CD14-positive monocyte (primary cell): ENCODE data around the gene FLT1. TPM values are rescaled to one million over a fixed set of nuclear protein-coding genes. Genes with fewer than 3 reads are reported as not detected.

ENCODE experiments used
- DNase-seq, 3 donors: peaks; one replicate each; pipeline ENCODE4 v3.0.0-alpha.2; 2011 to 2022
- H2AFZ ChIP-seq: 2 replicates; pipeline ENCODE4 v1.6.0; 2012; ENCODE audit warnings: mild to moderate bottlenecking, low read depth, low read length, inconsistent platforms; ENCODE audit not compliant: insufficient read depth, poor library complexity, severe bottlenecking
- H3K27ac ChIP-seq, 2 donors: 1 replicate in 1 of 2; 2 replicates in 1 of 2; pipeline ENCODE4 v1.5.1; 2012 to 2013; ENCODE audit warnings: low read length in 2 of 2, control low read depth in 1 of 2, inconsistent platforms in 1 of 2, low read depth in 1 of 2, mild to moderate bottlenecking in 1 of 2
- H3K27me3 ChIP-seq, 2 donors: one replicate each; pipeline versions ENCODE4 v1.6.0 to v1.6.1; 2011 to 2013; ENCODE audit warnings: low read length in 2 of 2; ENCODE audit not compliant: control insufficient read depth in 2 of 2, insufficient read depth in 2 of 2
- H3K36me3 ChIP-seq, 2 donors: replicated peaks in 1 of 2; 1 replicate in 1 of 2; 2 replicates in 1 of 2; pipeline versions ENCODE4 v1.5.1 to v1.6.1; 2012 to 2013; ENCODE audit warnings: low read length in 2 of 2, control low read depth in 1 of 2, inconsistent platforms in 1 of 2, mild to moderate bottlenecking in 1 of 2; ENCODE audit not compliant: insufficient read depth in 2 of 2, control insufficient read depth in 1 of 2
- H3K4me1 ChIP-seq, 2 donors: 1 replicate in 1 of 2; 2 replicates in 1 of 2; pipeline versions ENCODE4 v1.5.1 to v1.6.1; 2012 to 2013; ENCODE audit warnings: low read length in 2 of 2, control low read depth in 1 of 2, inconsistent platforms in 1 of 2, mild to moderate bottlenecking in 1 of 2, moderate library complexity in 1 of 2; ENCODE audit not compliant: insufficient read depth in 2 of 2, control insufficient read depth in 1 of 2
- H3K4me2 ChIP-seq: replicated peaks from 2 replicates; pipeline ENCODE3; 2012; ENCODE audit warnings: low read length, moderate library complexity, mild to moderate bottlenecking; ENCODE audit not compliant: poor library complexity, severe bottlenecking; ENCODE audit errors: extremely low read depth
- H3K4me3 ChIP-seq, 3 experiments: fragments of 200-600 bp in 1 of 3; sonication (generic) in 1 of 3; replicated peaks in 1 of 3; 1 replicate in 2 of 3; 2 replicates in 1 of 3; pipeline ENCODE4 v1.5.1; 2011 to 2013; ENCODE audit warnings: low read length in 3 of 3, mild to moderate bottlenecking in 3 of 3, control low read depth in 2 of 3, low read depth in 2 of 3, inconsistent platforms in 1 of 3, moderate library complexity in 1 of 3
- H3K79me2 ChIP-seq: 2 replicates; pipeline ENCODE4 v1.6.0; 2012; ENCODE audit warnings: mild to moderate bottlenecking, control low read depth, inconsistent platforms, low read length, moderate library complexity; ENCODE audit not compliant: insufficient read depth
- H3K9ac ChIP-seq: 2 replicates; pipeline ENCODE4 v1.6.0; 2017; ENCODE audit warnings: low read length, mild to moderate bottlenecking; ENCODE audit not compliant: insufficient read depth, poor library complexity, severe bottlenecking
- H3K9me3 ChIP-seq, 2 donors: replicated peaks in 1 of 2; 1 replicate in 1 of 2; 2 replicates in 1 of 2; pipeline versions ENCODE4 v1.5.1 to v1.6.1; 2012 to 2013; ENCODE audit warnings: low read length in 2 of 2, control low read depth in 1 of 2; ENCODE audit not compliant: control insufficient read depth in 1 of 2, insufficient read depth in 1 of 2
- H4K20me1 ChIP-seq: 2 replicates; pipeline ENCODE4 v1.6.0; 2012; ENCODE audit warnings: mild to moderate bottlenecking, low read length, control low read depth, moderate library complexity; ENCODE audit not compliant: insufficient read depth
- H3K27ac Mint-ChIP-seq, 7 donors: one replicate each; pipeline ENCODE4 v1.8.0; 2020; ENCODE audit warnings: mild to moderate bottlenecking in 7 of 7, mixed read lengths in 7 of 7, moderate library complexity in 6 of 7, inconsistent platforms in 2 of 7
- H3K27me3 Mint-ChIP-seq, 3 donors: one replicate each; pipeline ENCODE4 v1.8.0; 2021 to 2022; ENCODE audit warnings: low read depth in 3 of 3, mild to moderate bottlenecking in 3 of 3, mixed read lengths in 3 of 3, moderate library complexity in 3 of 3, inconsistent platforms in 1 of 3
- H3K36me3 Mint-ChIP-seq, 2 donors: one replicate each; pipeline ENCODE4 v1.8.0; 2020; ENCODE audit warnings: mixed read lengths in 2 of 2, inconsistent platforms in 1 of 2, mild to moderate bottlenecking in 1 of 2
- H3K4me1 Mint-ChIP-seq: one replicate; pipeline ENCODE4 v1.8.0; 2020; ENCODE audit warnings: mild to moderate bottlenecking, mixed read lengths
- H3K4me3 Mint-ChIP-seq, 2 donors: one replicate each; pipeline ENCODE4 v1.8.0; 2020; ENCODE audit warnings: mild to moderate bottlenecking in 2 of 2, mixed read lengths in 2 of 2, moderate library complexity in 1 of 2
- H3K9me3 Mint-ChIP-seq, 7 donors: one replicate each; pipeline ENCODE4 v1.8.0; 2020 to 2022; ENCODE audit warnings: mixed read lengths in 7 of 7, mild to moderate bottlenecking in 6 of 7, moderate library complexity in 6 of 7, inconsistent platforms in 2 of 7
- CTCF ChIP-seq: fragments of 200-600 bp; IDR thresholded peaks from one replicate; pipeline ENCODE4 v1.8.0; 2022; ENCODE audit warnings: antibody characterized with exemption, mild to moderate bottlenecking
- WGBS: methylation state at CpG from one replicate; pipeline ENCODE4 v1.1.5; 2013; ENCODE audit warnings: missing lambda C conversion rate; ENCODE audit not compliant: insufficient coverage; 5-methylcytosine and 5-hydroxymethylcytosine counted together
- intact Hi-C, 2 donors: fragments of 100-400 bp; cut with micrococcal nuclease; formaldehyde crosslinking; loops; one replicate each; pipeline versions ENCODE4 v1.15.0 to v1.15.1; 2023
- polyA plus RNA-seq, 3 donors: library from polyadenylated mRNA; depleted of rRNA in 1 of 3; unstranded in 2 of 3; stranded (reverse) in 1 of 3; fragments of 300-500 nt in 2 of 3; fragments of >200 nt in 1 of 3; fragmentation: Illumina TruSeq in 2 of 3; gene quantifications; 1 replicate in 2 of 3; 2 replicates in 1 of 3; pipeline ENCODE4 v1.2.3, GENCODE V29; 2012 to 2021

FLT1 gene
- polyA plus RNA-seq, 3 donors = 0.28 TPM; not detected in 2

DNA sequence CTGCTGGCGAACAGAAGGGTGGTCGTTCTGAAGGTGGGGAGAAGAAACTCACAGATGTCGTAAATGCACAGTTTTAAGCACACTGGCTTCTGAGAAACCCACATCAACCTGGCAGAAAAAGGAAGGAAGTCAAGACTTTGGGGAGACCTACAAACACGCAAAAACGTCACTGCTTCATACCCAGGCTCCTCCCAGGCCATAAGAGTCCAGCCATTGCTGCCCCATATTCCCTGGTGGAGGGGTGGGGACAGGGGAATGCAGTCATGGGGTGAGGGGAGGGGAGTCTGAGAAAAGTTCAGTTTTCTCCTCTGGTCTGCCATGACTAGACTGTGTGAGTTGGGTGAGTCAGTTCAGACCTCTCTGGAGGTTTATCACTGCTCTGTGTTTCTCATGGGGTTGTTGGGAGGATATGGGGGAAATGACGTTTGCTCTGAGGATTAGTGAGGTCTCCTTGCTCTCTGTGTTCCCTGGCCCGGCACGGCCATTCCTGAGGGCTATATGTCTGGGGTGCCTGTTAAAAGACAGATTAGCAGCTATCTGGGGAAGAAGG is 139.0 kb downstream of the FLT1 start:
- H3K27ac Mint-ChIP-seq = peak overlapping the region in 5 of 7 donors; percentile 4 to 84 (median 51)
- H3K9me3 Mint-ChIP-seq = peaks cover 0 to 7% (median 0%) of the 10 kb centered on the region in 7 donors
- no peaks in the 10 kb centered on the region for H4K20me1 ChIP-seq
- H3K9me3 ChIP-seq = no peaks in the 10 kb centered on the region
- peaks cover 40 to 73% (median 67%) of the 10 kb centered on the region in 3 donors for H3K27me3 Mint-ChIP-seq
- no peaks in the 10 kb centered on the region for H3K79me2 ChIP-seq
- no peak overlapping the region for H3K4me3 ChIP-seq
- no peaks in the 10 kb centered on the region for H3K36me3 ChIP-seq
- H3K27ac ChIP-seq = no peak overlapping the region
- peaks cover 33% of the 10 kb centered on the region for H3K4me1 Mint-ChIP-seq
- peaks cover 28 to 33% of the 10 kb centered on the region in 2 donors for H3K4me1 ChIP-seq
- H3K4me2 ChIP-seq = no peak overlapping the region
- peak overlapping the region; percentile 6 for H2AFZ ChIP-seq
- H3K27me3 ChIP-seq = peaks cover 47 to 58% of the 10 kb centered on the region in 2 donors
- DNase-seq = peak; percentile 26 to 75 (median 32)
- H3K4me3 Mint-ChIP-seq = peak overlapping the region in 1 of 2 donors; percentile 43
- H3K36me3 Mint-ChIP-seq = peaks cover 0 to 3% of the 10 kb centered on the region in 2 donors
- WGBS = 94% methylated on average over 4 of the region's 8 CpGs
- no peak for TF ChIP-seq CTCF
- intact Hi-C loops = no loop called here
- no peak overlapping the region for H3K9ac ChIP-seq

DNA sequence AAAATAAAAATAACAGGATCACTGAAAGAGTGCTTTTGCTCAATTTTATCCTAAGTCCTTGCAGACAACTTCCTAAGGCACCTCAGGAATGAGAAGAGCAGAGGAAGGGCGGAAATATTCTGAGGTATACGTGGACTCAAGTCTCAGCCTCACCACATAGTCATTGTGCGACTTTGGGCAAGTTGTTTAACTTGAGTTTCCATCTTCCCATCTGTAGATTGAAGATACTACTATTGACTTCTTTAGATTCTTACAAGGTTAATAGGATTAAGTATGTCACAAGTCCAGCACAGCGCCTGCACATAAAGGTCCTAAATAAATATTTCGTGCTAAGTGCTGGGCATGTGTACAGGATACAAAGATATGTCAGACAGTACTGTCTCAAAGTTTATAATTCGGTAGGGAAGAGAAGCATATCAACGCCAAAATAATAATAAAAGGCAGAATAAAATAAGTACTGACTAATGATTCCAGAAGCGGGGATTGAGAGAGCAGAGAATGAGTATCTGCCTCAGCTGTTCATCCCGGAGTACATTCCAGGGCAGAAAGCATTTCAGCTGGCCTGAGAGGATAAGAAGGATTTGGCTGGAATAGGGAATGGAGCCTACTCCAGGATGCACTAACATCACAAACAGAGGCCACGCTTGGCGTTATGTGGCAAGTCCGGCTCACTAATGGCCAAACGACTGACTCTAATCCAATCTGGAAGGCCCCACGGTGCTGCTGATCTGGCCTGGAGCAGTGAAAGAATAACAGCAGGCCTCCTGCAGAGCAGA is 139.7 kb downstream of the FLT1 start:
- Histone ChIP-seq H3K4me3 (no peak overlapping the region), H3K4me1 (peaks cover 28 to 33% of the 10 kb centered on the region in 2 donors), H3K4me2 (no peak overlapping the region), H4K20me1 (no peaks in the 10 kb centered on the region), H2AFZ (no peak overlapping the region), H3K9ac (no peak overlapping the region), H3K27me3 (peaks cover 46 to 58% of the 10 kb centered on the region in 2 donors), H3K27ac (no peak overlapping the region), H3K79me2 (no peaks in the 10 kb centered on the region), H3K36me3 (no peaks in the 10 kb centered on the region), H3K9me3 (no peaks in the 10 kb centered on the region)
- no peak for TF ChIP-seq CTCF
- peaks cover 33% of the 10 kb centered on the region for H3K4me1 Mint-ChIP-seq
- peak overlapping the region in 1 of 2 donors; percentile 28 for H3K4me3 Mint-ChIP-seq
- DNase-seq = no peak
- peaks cover 0 to 3% of the 10 kb centered on the region in 2 donors for H3K36me3 Mint-ChIP-seq
- peak overlapping the region in 1 of 7 donors; percentile 84 for H3K27ac Mint-ChIP-seq
- intact Hi-C loops = no loop called here
- 95% methylated on average over 8 of the region's 14 CpGs for WGBS
- H3K27me3 Mint-ChIP-seq = peaks cover 44 to 75% (median 71%) of the 10 kb centered on the region in 3 donors
- peaks cover 0 to 7% (median 0%) of the 10 kb centered on the region in 7 donors for H3K9me3 Mint-ChIP-seq
